ENCODE measurements around the gene SLC39A1.
A peak's percentile ranks its signal among the peaks of the same experiment; 100 is the strongest.
"Not testable (repeated sequence)": the region's sequence is repeated elsewhere in the genome, so short reads cannot be mapped to it uniquely, and the experiment has no call there.

The SLC39A1 gene

DNA sequence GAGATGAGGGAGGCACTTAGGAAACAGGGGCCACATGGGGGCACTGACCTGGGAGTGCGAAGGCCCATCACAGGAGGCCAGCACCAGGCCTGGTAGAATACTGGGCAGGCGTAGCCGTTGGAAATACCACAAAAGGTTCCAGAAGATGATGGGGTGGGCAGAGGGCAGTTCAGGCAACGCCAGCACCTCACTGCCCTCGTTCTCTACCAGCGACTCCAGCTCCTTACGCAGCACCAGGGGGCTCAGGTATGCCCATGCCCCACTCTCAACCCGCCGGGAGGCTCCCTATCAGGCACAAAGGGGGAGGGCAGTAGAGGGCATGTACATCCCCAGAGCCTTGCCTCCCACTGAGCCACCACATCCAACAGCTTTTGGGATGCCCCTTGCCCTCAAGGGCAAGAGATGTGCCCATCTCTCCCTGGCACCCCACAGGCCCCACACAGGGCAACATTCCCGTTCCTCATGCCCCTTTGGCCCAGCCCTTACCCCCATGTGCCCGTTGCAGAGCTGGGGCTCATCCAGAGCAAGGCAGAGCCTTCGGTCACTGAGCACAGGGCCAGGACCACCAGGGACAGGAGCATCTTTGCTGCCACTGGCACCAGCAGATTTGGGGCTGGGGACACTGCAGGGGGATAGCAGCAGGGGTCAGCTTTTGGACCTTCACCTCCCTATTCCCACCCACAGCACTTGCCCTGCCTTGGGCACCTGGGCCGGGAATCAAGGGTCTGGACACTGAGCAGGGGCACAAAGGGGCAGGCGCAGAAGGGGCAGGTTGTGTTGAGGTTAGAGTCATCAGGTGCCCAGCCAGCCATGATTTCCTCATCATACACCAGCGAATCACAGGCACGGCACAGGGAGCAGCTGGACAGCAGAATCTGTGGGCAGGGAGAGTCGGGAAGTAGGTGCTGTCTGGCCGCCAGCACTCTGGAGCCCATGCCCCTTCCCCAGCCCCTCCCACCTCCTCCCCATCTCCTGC, 30.9 kb downstream of the SLC39A1 start:
- DNase-seq: no peak

DNA sequence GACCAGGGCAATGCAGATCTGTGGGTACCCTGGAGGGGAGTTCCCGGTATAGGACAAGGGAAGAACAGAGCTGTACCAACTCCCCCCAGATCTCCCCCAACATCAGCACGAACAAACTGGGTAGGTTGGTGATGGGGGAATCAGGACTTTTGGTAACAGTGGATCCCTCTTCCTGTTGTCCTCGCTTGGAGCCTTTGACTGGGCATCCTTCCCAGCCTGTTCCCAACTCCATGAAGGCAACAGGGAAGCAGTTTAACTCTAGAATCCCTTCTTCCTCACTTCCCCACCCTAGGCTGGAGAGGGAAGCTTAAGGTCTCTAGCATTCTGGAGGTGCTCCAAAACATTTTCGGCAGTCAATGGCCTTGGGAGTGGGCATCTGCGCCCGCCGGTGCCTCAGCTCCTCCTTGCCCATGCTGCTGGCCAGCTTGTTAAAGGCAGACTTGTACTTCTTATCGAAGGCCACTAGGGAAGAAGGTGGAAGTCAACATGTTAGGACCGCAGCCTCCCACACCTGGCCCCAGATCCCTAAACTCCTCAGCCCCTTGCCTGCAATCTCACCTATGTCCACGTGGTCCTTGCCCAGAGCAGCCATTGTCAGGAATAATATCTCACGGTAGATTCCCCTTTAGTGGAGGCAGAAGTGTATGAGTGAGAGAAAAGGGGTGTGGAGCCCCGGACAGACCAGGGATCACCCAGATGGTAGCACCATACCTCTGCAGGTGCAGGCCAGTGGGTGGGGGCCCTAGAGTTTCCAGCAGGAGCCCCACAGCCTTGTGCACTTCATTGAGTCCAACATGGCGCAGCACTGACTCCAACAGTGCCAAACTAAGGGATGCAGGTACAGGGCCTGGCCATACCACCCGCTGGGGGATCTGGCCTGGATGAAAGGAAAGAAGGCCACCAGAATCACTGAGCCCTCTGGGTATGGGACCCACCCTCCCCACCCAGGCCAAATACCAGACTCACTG, 33.1 kb downstream of the SLC39A1 start:
- peak in 3 of 56 donors; percentile 15 to 41 (median 25) for DNase-seq

DNA sequence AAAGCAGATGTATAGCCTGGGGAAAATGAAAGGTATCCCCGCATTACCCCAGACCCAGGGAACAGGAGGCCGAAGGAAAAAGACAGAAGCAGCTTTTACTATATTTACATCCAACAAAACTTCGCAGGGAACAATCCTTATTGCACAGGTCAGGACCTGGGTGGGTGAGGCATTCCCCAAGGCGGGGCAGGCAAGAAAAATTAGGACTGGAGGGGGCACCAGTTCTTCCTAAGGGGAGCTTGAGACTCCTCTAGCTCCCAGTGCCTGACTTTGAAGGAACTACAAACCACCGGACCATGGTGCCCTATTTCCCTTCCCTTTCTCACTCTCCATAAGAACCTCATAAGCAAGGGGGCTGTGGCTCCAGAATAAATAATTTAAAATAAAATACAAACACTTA, 33.9 kb downstream of the SLC39A1 start:
- no peak for DNase-seq

DNA sequence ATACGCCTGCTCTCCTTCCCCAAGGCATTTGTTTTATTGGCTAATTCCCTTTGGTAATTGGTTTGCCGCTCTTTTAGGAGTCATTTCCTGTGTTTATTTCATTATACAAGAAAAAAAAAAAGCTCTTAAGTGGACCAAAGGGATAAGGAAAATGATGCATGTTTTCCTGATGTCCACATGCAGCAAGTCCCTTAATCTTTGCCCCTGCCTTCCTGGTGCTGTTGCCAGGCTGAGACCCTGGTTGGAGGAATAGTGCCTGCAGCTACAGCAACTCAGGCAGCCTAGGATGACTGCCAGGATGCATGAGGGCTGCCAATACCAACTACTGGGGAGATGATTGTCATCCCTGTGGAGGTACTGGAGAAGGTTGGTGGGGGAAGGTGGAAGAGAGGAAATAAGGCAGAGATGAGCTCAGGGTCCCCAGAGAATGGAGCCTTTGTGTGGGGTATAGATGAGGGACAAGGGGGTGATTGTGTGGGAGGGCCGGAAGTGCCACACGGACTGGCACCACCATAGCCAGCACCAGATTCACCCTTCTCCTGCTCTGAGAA, 34.5 kb downstream of the SLC39A1 start:
- peak in 53 of 56 donors; percentile 15 to 86 (median 71) for DNase-seq

DNA sequence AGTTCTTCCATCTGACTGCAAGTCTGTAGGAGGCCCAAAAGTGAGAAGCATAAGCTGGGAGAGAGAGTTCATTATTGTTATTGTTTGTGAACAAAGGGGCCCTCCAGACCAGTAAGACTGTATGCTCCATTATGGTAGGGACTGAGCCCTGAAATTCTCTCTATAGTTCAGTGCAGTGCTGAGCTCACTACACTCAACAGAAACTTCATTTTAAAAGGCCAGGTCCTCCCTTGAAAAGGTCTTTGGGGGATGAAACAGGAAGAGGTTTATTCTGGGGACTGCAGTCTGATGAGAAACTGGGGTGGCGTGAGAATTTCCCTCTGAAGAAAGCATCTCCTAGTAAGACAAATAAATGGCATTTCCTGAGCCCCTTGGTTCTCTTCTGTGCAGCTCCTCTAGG, 35.1 kb downstream of the SLC39A1 start:
- DNase-seq: no peak

DNA sequence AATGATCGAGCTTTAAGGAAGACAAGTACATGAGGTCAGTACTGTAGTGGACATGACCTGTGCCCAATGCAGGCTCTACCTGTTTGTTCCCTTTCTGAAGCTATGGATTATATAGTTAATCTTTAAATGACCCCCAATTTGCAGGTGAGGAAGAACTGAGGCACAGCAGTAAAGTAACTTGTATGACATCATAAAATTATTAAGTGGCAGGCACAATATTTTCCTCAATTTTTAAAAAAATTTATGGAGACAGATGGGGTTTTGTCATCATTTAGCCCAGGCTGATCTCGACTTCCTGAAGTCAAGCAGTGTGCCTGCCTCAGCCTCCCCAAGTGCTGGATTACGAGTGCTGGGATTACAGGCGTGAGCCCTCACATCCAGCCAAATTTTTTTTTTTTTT, 36.9 kb downstream of the SLC39A1 start:
- DNase-seq: no peak

DNA sequence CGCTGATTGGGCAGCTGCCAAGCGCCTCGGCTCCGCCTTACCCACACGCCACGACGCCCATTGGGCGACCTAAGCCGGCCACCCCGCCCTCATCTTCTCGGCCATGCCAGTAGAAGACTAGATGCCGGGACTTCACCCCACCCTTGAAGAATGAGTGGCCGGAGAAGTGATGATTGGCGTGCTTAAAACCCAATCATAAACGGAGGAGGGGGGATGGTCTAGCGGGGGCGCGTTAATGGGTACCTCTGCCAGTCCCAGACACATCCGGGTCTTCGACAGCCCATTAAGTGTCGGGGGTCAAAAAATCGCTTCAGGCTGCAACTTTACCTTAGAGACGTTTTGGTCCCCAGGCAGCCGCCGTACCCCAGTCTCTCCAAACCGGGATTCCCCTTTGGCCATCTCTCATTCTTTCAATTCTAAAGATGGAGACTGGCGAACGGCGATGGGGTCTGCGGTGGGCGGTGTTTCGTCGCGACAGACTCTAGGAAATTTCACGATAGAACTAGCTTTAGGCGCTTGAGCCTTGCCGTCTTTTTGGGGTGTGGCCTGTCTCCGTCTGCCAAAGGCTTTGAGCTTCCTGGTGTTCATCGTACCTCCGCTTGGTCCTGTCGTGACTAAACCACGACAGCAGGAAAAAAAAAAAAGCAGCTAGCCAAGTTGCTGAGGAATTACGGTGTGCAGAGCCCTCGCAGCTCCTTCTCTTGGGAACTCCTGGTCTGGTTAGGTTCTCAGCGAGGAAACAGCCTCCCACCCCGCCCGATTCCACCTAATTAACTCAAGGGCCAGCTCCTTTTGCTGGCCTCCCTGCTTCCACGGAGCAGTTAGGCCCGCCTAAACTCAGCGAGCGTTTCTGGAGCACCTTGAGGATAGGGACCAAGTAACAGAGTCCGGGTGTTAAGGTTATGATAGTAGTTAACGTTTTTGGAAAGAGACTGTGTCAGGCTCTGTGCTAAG, 40.1 kb downstream of the SLC39A1 start, which contains the start of gene GATAD2B:
GATAD2B (minus strand) TSS at position 1 of the 954 bp plus-strand sequence. CDS start 94,625 bp downstream, outside the sequence.
- peak; percentile 88 to 100 (median 98) for DNase-seq

DNA sequence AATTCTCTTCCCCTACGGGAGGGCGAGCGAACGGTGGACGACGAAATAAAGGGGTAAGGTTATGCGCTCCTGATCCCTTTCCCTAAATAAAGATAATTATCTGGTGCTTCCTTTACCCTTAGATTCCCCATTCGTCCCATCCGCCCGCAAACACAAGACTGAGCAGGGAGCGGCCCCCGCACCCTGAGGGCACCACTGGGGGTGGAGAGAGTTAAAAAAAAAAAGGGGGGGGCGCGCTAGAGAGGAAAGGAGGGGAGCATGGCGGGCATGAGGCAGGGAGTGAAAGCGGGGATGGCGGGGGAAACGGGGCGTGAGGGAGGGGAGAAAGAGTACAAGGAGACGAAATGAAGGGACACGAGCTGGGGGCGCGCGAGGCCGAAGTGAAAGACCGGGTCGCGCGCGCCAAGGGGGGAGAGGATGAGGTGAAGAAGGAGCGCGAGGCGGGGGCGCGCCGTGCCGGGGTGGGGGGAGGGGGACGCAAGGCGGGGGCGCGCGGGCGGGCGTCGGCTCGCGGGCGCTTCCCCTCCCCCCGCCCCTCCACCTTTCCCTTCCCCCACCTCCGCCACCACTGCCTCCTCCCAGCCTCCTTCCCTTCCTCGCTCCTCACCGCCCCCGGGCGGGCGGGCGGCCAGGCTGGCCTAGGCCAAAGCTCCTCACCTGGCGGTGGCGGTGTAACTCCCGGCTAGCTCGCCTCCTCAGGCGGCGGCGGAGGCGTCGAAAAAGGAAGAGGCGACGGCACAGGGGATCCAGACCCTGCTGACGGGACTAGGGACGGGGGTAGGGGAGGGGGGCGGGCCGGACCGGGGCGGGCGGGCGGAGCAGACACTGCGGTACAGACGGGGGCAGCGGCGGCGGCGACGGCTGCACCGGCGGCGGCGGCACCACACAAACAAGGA, 41.0 kb downstream of the SLC39A1 start:
- peak in 24 of 56 donors; percentile 31 to 74 (median 59) for DNase-seq

DNA sequence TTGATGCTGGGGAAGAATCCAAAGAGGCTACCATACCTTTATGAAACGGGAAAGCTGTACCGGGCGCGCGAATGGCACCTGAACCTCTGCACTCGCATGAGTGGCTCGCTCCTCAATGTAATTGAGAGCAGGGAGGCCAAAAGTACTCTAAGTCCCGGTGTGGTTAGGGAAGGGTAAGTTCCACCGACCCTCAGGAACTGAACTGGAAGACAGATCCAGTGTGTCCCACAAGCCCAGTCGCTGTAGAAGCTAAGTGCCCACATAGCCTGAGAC, 41.6 kb downstream of the SLC39A1 start:
- peak in 2 of 56 donors; percentile 28 for DNase-seq

DNA sequence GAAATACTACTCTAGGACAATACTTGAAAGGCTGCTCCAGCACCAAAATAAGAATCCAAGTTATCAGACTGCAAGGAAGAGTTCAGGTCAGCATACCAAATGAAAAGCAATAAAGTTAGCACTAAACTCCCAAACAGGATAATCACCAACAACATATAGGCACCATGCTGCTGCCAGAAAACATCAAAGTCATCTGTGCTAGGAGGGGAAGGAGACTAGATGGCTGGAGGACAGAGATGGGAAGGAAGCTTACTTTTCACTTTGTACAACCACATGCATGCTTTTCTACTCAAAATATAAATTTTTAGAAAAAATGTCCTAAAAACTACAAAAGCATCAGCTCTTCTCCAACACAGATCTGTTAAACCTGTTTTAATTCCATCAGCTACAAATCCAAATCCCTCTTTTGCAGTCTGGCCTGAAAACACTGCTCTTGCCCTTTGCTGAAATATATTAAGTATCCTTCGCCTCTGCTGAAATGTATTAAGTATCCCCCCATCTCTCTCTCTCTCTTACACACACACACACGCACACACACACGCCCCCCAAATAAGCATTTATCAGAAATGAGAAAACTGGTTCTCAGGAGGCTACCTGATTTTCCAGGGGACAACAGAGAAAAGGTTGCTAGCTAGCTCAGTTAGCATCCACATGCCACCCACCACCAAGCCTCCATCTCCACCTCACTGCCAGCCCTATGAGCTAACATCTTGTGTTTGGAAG, 42.1 kb downstream of the SLC39A1 start:
- no peak for DNase-seq

DNA sequence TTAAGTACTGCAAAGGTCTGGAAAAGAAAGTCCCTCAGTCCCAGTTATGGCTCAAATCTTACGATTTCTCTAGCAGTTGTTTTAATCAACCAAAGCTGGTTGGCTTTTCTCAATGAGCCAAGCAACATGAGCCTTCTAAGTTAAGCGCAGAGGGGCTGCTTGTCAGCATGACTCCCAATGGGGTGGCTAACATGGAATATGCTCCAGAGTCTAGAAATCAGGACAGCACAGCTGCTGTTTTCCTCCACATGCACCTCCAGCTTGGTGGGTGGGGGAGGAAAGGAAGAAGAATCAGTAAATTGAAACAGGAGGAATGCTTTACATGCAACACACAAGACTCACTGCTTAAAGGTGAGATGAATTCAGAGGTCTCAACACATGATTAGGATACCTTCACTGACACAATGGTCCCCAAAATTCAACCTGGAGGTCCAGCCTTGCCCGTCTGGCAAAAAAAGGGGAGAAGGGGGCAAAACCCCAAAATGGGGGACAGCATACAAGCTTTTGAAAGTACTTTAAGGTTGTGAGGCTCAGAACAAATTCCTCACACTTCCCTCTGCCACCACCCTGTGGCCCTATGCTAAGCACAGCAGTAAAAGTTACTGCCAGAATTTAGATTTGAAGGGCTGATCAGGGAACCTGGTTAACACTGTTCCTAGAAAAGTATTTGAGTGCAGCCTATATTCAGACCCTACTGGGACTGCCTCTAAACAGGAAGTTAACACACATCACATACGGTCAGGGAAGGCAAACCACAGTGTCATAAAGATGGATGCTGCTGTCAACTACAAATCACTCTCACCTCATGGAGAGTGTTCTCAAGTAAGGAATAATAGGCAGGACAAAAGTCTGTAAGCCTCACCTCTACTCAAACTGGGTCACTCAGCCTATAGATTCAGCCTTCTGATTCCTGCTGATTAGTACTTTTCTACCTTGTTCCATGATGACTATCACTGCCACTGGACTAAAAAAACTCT, 43.2 kb downstream of the SLC39A1 start:
- DNase-seq: peak in 1 of 56 donors; percentile 3

DNA sequence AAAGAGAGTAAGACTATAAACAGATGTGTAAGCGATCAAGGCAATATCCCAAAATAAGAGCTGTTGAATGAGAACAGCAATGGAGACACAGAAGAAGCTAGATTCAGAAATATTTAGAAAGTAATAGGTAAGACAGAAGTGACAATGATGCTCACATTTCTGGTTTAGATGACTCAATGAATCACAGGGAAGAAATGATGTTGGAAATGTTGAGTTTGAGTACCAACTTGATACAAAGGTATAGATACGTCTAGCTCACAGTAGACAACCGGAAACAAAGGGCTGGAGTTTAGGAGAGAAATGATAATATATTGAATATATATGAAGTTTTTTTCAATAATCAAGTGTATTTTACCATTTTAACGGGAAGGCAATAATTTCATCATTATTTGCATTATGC, 47.0 kb downstream of the SLC39A1 start:
- no peak for DNase-seq

DNA sequence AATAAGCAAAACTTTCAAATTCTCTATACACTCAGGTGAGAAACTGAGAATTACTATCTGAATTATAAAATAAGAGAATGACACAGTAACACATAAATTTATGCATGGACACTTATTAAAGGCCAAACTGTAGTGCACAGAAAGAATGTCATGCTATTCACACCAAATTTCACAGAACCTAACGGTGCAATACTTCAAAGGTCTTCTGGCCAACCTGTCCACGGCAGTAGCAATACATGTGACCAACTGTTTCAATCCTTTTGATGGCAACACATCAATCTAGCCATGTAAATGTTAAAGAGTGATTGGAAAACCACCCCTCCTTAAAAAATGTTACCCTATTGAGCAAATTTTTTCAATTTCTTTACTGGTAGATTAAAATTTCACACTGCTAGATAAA, 51.0 kb downstream of the SLC39A1 start:
- DNase-seq: no peak

DNA sequence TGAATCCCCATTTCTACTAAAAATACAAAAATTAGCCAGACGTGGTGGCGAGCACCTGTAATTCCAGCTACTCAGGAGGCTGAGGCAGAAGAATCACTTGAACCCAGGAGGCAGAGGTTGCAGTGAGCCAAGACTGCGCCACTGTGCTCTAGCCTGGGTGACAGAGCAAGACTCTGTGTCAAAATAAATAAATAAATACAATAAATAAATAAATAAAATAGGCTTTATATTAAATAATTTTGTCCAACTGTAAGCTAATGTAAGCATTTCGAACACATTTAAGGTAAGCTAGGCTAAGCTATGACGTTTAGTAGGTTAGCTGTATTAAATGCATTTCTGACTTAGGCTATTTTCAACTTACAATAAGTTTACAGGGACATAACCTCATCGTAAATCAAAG, 52.8 kb downstream of the SLC39A1 start:
- DNase-seq: not testable (repeated sequence)

Data from nucleus accumbens (tissue), 56 donors.